SKM-1 treated with dmso at 0.1 percent for 144 hours (cell line): ENCODE measurements around the gene EPB41L2.
A peak's percentile ranks its signal among the peaks of the same experiment; 100 is the strongest.

ENCODE experiments used
- DNase-seq: peaks from one replicate; lab custom pipeline; 2025; ENCODE audit not compliant: unreplicated experiment; lab: John Stamatoyannopoulos, UW

Gene EPB41L2

GRCh38 chr6:130873746-130874145 lies 189.3 kb downstream of the EPB41L2 start:
- DNase-seq = no peak

- peak; percentile 31 for DNase-seq
These were observed 190.6 kb downstream of the EPB41L2 start for GRCh38 chr6:130872250-130873095.

- DNase-seq = no peak
These were observed 192.7 kb downstream of the EPB41L2 start for GRCh38 chr6:130870179-130870880.

- DNase-seq = no peak
These were observed 193.4 kb downstream of the EPB41L2 start for GRCh38 chr6:130869681-130870080.

GRCh38 chr6:130865793-130866192 lies 197.3 kb downstream of the EPB41L2 start:
- DNase-seq = no peak

- DNase-seq = no peak
These were observed 198.7 kb downstream of the EPB41L2 start for GRCh38 chr6:130864344-130864743.

GRCh38 chr6:130863415-130864230 lies 199.4 kb downstream of the EPB41L2 start:
- no peak for DNase-seq

GRCh38 chr6:130862370-130862769 lies 200.7 kb downstream of the EPB41L2 start:
- no peak for DNase-seq

GRCh38 chr6:130859161-130859867 lies 203.7 kb downstream of the EPB41L2 start:
- no peak for DNase-seq

- DNase-seq = no peak
These were observed 204.4 kb downstream of the EPB41L2 start for GRCh38 chr6:130858498-130859160.

GRCh38 chr6:130858054-130858453 lies 205.0 kb downstream of the EPB41L2 start:
- no peak for DNase-seq

- DNase-seq = no peak
These were observed 209.4 kb downstream of the EPB41L2 start for GRCh38 chr6:130853555-130854183.

- DNase-seq = no peak
These were observed 210.0 kb downstream of the EPB41L2 start for GRCh38 chr6:130852844-130853554.

GRCh38 chr6:130851026-130851425 lies 212.0 kb downstream of the EPB41L2 start:
- DNase-seq = no peak

- DNase-seq = no peak
These were observed 213.5 kb downstream of the EPB41L2 start for GRCh38 chr6:130849594-130849993.

GRCh38 chr6:130848945-130849344 lies 214.1 kb downstream of the EPB41L2 start:
- no peak for DNase-seq

- no peak for DNase-seq
These were observed 215.8 kb downstream of the EPB41L2 start for GRCh38 chr6:130847001-130847910.

- DNase-seq = no peak
These were observed 216.5 kb downstream of the EPB41L2 start for GRCh38 chr6:130846501-130846900.
